GM18858 (cell line): ENCODE results near the gene PPY.
"Not testable (repeated sequence)": the region's sequence is repeated elsewhere in the genome, so short reads cannot be mapped to it uniquely, and the experiment has no call there.

ENCODE experiments used
- ATAC-seq: cut with Tn5 transposase; IDR thresholded peaks from one replicate; pipeline ENCODE4 v1.9.1; 2021; ENCODE audit not compliant: unreplicated experiment

The PPY gene

GRCh38 chr17:43905985-43906852, 36.1 kb downstream of the PPY start:
- ATAC-seq, result no peak

GRCh38 chr17:43905400-43905984, 36.8 kb downstream of the PPY start:
- no peak for ATAC-seq

GRCh38 chr17:43901861-43902589, 40.3 kb downstream of the PPY start:
- no peak for ATAC-seq

GRCh38 chr17:43900858-43901754, 41.2 kb downstream of the PPY start:
- no peak for ATAC-seq

GRCh38 chr17:43900183-43900857, 42.0 kb downstream of the PPY start:
- ATAC-seq, result no peak

GRCh38 chr17:43898446-43898845, 43.8 kb downstream of the PPY start:
- ATAC-seq, result no peak

- no peak for ATAC-seq
Measured at GRCh38 chr17:43897831-43898230, 44.4 kb downstream of the PPY start.

GRCh38 chr17:43894494-43894893, 47.8 kb downstream of the PPY start:
- ATAC-seq, result not testable (repeated sequence)

GRCh38 chr17:43892647-43892952, 49.7 kb downstream of the PPY start:
- ATAC-seq, result no peak

DNA sequence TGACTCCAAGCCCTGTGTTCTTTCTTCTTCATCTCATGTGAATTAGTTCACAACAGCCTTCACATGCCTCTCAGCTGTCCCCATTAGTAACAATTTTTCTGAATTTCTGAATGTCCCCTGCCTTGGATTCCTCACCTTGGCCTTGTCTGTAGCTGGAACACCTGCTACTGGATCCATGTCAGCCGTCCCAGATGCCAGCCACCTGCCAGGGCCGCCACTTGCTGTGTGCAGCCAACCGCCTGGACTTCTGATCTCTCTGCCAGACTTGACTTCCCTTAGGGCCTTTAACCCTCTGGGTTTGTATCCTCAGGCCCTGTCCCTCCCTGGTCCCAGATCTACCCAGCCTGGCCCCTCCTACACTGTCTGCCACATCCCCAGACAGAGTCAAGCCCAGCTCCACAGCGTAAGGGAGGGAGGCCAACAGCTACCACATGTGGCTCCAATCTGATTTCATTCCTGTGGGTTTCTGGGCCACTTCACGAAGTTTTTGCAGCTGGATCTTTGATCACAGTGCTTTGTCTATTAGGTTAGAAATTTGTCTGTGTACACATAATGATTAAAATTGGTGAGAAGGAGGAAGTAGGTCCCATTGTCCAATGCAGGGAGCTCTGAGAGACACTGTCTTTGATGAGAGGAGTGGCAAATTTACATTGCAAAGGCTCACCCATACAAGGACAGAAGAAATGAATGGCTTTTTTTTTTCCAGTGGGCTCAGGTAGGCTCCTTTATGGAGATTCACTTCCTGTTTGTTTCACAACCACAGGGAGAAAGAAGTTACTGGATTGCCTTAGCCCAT, 50.2 kb downstream of the PPY start:
- no peak for ATAC-seq
